ENCODE data around the gene HCFC1.

Gene HCFC1

DNA sequence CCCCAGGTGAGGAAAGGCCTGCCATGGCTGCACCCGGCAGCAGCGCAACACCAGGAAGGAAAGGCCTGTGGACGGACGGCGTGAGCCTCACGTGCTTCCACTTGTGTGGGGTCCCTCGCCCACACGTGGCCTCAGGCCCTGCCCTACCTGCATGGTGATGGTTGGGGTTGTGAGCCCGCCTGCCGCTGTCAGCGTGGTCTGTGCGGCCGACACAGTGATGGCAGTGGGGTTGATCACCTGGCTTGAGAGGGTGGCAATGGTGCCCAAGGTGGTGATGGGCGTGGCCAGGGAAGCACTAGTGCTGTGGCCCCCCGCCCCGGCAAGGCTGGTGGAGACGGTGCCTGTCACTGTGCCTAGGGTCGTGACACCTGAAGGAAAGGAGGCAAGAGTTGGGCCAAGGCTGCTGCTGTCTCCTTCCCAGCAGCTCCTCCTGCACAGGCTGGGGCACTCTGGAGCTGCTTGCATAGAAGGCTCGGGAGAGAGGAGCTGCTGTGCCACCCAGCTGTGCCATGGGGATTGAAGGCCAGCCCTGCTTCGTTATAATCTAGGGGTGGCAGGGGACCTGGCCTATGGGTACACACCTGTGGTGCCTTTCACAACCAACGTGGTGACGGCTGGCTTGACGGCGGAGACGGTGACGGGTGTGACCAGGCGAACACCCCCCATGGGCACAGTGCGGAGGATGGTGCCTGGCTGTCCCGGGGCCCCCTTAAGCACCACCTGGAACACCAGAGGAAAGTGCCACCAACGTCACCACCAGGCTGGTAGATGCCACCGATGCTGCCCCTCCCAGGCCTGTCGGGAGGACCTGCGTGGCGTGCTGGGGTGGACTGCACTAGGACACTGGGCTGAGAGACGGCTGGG is 15.3 kb downstream of the HCFC1 start:
- no peak for DNase-seq

DNA sequence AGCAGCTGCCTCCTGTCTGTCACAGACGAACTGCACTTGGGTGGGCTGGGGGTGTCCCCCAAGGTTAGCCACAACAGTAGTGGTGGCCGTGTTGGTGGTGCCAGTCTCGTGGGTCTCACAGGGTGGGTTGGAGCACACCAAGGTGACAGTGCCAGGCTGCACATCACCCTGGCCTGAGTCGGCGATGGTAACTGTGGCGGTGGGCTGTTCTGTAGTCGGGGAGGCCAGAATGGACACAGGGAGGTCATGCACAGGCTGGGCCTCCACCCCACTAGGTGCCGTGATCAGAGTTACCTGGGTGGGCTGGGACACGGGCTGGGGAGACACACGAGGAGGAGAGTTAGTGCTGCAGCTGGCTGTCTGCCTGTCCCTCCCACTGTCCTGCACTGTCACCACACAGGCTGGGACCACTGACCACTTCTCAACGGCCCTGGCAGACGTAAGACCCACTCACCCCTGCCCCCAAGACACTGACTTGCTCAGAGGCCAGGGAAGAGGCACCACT is 16.3 kb downstream of the HCFC1 start:
- no peak for DNase-seq

DNA sequence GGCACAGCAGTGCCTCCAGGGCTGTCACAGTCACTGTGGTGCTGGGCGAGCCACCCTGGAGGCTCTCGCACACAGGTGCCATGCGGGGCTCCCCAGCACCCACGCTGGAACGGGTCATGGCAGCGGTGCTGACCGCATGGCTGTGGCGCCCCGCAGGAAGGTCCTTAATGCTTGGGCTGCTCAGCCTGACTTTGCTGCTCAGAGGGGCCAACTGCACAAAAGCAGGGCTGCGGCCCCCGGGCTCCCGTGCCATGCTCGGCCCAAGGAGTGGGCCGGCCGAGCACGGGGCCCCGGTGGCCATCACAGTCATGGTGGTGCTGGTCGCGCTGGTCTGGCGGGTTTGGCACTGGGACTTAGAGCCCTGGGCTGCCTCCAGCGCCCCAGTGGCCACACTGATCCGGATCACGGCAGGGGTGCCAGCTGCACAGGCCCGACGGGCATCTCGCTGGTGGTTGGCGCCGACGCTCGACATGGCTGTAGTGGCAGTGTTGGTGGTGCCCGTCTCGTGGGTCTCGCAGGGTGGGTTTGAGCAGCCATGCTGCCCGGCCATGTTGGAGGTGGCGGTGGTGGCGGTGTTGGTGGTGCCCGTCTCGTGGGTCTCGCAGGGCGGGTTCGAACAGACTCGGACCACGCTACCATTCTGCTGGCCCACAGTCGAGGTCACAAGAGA is 16.9 kb downstream of the HCFC1 start:
- no peak for DNase-seq

DNA sequence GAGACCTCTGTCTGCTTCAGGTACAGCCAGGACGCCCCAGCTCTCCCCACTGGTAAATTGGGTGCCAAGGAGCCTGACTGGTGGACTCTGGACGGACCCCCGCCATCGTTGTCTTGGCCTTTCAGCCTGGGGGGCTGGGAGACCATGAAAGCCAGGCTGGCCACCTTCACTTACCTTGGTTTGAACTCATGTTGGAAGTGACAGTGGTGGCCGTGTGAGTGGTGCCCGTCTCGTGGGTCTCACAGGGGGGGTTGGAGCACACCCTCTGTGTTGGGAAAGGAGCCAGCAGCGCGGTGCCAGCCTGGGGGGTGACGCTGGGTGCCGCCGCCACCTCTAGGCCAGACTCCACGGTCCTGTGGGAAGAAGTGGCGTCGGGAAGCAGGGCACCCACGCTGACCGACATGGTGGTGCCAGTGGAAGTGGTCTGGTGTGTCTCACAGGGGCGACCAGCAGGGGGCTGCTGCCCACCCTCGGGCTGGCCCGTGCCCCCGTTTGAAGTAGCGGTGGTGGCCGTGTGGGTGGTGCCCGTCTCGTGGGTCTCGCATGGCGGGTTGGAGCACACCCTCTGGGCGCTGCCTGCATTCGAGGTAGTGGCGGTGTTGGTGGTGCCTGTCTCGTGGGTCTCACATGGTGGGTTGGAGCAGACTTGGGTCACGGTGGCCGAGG is 17.6 kb downstream of the HCFC1 start:
- DNase-seq = no peak

DNA sequence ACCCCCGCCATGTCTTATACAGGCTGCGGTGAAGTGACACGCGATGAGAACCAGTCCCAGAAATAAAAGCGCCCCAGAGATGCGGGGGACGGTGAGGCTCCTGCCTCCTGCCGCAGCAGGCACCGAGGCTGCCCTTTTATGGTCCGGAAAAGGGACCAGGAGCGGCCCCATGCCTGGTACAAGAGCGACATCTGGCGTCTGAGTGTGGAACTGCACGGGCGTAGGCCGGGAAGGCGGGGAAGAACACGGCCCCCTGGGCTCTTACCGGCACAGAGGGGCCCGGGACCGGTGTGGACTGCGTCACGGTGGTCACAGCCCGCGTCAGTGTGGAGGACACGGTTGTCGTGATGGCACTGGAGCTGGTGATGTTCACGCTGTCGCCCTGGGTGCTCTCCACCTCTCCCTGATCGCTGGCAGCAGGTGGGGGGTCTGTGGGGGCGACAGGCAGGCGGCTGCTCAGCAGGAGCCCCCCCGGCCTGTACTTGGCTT is 18.2 kb downstream of the HCFC1 start:
- peak; percentile 64 for DNase-seq

DNA sequence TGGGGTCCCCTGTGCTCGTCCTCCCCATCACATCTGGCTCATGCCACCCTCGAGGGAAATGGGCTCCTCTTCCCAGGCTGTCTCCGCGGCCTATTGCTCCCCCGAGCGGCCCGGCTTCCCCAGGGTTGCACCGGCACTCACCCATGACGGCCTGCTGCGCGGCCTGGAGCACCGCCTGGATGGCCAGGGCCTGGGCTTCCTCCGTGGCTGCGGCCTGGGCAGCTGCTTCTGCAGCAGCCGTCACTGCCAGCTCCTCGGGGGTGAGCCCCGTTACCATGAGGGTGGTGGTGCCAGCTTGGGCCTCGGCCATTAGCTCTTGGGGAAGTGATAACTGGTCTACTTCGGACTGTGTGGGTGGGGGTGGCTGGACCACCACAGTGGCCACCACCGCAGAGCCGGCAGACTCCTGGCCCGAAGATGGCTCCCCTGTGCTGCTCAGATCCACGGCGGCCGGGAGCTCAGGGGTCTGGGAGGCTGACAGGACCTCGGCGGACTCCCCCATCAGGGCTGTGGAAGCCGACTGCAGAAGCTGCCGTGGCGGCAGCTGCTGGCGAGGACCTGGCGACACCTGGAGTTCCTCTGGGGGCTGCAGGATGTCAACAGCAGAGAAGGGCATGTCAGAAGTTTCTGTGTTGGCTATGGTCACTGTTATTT is 19.1 kb downstream of the HCFC1 start:
- DNase-seq = no peak

DNA sequence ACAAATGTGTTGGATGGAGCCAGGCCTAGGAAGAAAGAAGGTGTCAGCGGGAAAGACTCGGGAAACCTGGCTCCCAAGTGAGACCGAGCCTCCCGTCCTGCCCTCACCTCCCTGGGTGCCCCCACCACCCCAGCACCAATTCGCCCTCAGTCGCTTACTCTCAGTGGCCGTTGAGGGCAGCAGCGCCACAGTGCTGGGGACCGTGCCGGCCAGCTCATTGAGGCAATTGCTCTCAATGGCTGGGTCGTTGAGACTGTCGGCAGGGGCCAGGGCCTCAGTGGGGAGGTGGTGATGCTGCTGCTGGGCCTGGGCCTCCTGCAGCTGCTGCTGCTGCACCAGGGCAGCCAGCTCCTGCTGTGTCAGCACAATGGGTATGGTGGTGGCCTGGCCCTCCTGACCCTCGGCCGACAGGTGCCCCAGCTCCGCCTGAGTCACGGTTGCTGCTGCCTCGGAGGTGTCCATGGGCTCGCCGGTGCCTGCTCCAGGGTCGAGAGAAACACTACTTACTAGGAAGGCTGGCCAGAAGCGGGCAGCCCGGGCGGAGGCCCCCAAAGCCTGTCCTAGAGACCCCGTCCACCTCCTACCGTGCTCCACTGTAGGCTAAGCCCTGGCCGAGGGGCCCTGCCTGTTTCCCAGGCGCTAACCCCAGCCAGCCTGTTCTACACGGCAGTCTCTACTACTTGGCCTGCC is 19.8 kb downstream of the HCFC1 start:
- DNase-seq = no peak

DNA sequence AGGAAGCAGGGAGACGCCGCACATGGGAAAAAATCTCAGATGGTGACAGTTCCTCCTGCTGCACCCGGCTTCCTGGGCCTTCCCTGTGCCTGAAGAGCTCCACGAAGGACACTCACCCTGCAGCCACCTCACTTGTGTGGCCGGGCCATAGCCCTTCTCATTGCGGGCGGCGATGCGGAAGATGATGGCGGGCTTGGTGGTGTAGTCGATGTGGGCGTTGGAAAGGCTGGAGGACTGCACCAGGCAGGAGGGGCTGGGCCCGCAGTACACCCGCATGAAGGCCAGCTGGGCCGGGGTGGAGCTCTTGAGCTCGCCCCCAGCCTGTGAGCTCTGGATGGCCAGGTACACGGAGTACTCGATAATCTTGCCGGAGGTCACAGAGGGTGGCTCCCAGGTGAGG is 21.5 kb downstream of the HCFC1 start:
- DNase-seq = no peak

DNA sequence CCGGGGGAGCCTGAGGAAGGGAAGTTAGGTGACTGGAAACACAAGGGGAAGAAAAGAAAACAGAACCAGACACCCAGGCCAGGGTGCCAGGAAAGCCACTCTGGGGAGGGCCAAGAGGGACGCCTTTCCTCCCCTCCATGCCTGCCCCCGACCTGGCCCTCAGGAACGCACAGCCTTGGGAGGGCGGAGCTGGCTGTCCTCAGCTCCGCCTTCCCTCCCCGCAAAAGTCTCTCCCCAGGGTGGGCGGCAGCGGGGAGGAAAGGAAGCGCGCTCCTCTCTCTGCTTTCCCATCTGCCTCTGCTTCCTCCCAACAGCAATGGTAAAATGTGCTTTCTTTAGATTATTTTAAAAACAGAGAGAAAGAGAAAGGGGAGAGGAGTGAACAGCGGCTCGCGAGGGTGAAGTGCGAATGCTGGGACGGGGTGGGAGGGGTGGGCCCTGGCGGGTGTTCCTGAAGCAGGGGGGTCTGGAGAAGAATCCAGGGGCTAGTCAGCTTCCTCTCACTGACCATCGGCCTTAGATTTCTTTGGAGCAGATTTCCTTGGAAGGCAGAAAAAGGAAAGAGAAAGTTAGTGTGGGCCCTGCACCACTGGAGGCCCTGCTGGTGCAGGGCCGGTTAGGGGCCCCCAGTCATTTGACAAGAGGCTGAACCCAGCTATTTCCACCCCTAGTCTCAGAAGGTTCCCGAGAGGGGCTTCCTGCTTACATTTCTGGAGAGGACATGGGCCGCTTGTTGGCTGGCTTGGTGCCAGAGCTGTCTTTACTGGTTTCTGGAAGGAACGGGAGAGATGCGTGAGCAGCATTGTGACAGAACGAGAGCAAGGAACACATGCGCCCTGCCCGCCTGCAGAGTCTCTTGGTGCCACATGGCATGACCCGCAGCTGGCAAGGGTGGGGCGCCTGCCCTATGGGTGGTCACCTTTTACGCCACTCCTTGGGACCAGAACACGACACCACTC is 22.5 kb downstream of the HCFC1 start:
- DNase-seq = no peak

DNA sequence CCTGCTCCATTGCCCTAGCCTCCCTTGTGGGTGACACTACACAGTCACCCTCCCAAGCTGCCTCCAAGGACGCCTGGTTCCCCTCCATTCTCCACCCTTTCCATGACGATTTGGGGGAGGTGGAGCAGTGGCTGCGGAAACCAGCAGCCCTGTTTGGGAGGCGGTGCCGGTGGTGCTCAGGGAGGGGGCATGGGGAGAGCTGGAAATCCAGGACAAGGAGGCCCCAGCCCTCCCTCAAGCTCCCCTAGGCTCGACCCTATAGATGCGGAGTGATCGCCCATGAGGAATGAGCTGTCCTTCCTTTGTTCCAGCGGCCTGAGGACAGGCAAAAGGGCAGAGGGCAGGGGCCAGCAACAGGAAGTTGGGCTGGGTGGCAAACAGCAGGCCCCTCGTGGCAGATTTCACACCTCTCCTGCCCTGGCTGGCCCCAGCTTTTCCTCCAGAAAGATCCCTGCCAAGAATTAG is 23.6 kb downstream of the HCFC1 start:
- no peak for DNase-seq

DNA sequence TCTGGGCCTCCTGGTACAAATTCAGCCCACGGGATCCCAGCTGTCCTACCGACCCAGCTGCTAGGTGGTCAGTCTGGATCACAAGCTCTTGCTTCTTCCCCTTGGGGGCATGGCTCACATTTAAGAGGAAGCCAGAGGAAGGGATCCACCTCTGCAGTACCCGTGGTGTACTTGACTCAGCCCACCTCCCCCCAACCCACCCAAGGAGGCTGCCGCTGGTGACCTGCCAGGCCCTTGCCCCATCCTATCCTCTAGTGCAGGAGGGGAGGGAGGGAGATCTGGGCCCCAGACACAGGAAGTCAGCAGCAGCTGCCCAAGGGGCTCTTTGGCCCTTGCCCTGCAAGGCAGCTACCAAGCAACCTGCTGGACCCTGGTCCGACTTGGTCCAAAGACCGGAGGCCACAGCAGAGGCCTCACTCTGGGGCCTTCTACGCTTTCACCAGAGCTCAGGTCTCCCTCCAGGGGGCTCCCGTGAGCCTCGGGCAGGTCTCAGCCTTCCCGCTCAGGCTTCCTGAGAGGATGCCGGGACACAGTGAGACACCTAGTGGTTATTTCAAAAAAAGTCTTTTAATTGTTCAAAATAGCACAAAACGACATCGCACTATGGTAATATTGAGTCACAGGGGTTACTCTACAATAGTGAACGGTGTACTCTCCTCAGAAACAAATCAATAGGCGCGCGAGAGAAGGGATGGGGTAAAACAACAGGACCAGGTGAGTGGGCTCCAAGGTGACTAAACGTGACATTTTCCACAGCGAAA is 24.4 kb downstream of the HCFC1 start:
- peak; percentile 71 for DNase-seq

DNA sequence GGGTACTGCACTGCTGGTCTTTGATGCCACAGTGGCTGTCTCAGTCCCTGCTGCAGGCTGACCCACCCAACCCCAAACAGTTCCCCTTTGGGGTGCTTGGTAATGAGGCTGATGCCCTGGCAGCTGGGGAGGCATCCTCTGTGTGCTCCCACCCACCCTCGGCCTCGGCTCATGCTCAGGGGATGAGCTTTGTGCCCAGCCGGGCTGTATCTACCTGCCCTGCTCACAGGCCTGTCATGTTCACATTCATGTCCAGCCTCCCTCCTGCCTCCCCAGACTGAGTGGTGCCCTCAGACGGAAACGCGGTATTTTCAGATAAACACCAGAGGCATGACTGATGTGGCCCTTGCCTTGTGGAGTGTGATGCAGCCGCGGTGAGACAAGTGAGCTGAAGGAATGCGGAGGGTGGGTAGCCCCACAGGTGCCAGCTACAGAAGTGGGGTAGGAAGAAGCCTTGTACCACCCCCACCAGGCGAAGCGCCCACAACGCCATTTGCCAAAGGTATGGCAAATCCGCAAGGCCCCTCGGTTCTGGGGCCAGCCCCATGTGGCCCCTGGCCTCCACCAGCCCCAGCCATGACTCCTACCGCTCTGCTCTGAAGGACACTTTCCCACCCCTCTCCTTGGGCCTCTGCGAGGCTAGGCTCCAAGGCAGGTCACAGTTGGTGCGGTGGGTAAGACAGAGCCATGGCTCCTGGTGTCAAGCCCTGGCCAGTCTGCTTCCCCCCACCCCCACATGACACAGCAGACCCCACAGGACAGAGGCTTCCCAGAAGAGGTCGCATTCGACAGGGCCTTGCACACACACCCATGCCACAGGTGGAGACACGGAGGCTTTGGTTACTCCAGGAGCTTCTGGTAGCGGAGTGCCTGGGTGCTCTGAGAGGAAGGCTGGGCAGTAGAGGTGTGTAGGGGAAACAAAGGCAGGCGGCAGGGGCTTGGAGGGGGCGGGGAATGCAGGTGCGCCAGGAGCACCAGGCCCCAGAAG is 25.4 kb downstream of the HCFC1 start:
- no peak for DNase-seq

DNA sequence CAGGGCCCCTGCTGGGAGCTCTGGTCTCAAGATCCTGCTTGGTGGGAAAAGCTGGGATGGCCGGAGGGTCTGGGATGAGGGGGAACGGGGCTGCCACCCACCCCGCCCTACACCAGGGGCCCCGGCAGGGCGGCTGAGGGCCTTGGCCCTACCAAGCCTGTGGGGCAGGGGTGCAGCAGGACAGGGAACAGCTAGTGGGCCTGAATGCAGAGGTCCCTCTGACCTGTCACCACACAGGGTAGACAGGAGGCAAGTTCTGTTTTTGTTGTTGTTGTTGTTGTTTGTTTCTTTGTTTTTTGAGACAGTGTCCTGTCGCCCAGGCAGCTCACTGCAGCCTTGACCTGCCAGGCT is 26.8 kb downstream of the HCFC1 start:
- DNase-seq = no peak

DNA sequence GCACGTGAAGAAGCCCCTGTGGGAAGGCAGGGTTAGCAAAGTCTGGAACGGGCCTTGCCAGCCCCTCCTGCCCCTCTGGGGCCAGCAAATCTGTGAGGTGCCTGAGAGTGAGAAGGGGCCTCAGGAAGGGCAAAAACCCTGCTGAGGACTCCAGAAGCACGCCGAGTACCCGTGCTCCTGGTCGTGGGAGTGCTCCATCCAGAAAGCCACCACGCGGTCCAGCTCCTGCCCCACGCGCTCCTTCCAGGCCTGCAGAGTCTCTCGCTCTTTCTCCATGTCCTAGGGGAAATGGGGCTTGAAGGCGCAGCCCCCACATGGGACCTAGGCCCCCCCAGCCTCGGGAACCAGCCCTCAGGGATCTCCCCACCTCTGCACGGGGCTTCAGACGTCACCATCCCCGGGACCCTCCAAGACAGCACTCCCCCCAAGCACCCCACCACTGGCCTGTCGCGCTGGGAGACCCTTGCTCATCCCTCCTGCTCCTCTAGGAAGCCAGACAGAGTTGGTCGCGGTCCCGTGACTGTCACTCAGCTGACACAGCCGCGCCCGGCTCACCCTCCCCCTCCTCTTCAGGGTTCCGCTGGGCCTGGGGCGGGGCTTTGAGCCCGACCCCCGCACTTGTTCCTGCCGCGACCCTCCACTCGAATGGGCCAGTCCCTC is 27.3 kb downstream of the HCFC1 start, which contains the start of gene RENBP:
Gene RENBP, minus strand, starts transcription at position 504 of the 660 bp plus-strand sequence. Its CDS starts 33 bp downstream, at position 471.
- DNase-seq = no peak

DNA sequence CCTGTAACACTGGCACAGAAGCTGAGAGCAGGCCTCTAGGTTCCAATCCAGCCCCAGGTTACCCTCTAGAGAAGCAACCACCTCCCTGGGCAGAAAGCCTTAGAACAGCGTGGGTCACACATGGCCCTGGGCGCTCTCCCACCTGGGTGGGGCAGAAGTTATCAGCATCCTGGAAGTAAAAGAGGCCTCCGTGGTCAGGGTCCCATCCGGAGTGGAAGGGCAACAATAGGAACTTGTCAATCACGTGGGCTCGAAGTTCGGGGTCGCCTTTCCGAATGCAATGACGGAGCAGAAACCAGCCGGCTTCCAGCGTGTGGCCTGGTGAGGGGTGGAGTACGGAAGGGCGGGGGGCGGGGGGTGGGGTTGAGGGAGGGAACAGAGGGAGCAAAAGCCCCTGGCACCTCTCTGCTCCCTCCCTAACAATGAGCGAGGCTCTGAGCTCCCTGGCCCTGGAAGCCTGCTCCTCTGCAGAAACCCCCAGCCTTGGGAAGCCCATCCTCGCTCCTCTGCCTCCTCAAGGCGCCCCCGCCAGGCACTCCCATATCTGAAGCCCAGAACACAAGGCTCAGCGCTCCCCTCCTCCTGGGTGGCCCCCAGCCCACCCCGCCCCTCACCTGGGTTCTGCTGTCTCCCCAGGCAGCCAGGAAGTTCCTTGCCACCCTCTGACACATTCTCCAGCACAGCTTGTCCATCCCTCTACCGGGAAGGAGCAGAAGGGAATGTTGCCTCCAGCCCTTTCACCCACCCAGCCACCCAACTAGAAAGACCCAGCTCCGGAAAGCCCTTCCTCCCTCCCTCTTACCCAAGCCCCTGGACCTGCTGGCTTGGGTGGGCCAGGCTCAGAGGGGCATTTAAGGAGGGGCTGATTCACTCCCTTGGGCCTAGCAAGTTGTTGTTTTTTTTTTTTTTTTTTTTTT is 30.0 kb downstream of the HCFC1 start:
- no peak for DNase-seq

DNA sequence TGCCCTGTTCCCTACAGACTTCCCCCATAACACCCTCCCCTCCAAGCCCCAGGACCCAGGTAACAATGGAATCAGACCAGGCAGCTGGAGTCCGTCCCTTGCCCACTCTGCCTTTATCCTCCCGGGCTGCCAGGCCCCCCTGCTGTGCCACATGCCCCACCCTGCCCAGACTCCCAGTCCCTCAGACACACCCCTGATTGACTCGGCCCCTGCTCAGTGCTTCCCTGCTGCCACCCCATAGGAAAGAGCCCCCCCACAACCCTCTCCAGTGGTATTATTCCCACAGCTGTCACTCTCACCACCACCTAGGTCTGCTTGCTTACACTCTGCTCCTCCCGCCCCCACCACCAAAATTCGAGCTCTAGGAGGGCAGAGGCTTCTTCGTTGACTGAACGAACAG is 32.0 kb downstream of the HCFC1 start:
- DNase-seq = no peak

DNA sequence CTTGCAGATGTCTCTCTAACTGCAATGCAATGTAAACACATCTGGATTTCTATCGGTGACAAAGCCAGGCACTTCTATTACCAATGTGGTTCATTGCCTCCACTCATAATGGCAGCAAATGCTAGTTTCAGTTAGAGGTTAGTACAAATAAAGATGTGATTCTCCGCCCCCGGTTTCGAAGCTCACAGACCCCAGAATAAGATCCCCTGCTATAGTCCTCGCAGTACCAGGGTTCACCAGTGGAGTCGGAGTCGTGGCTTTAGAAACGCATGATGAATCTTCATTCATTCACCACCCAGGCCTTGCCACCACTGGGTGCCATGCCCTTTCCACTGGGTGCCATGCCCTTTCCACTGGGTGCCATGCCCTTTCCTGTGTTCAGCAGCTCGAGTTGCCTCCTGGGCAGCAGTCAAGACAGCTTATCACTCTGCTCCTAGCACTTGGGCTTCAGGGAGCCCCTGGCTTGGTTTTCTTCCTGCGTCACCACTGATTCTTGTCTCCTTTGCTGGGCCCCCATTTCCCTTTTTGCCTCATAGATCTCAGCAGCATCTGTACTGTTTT is 33.3 kb downstream of the HCFC1 start:
- no peak for DNase-seq
